GF-D8 (cell line): ENCODE results near the gene WDR64.

Experiments used
- DNase-seq: peaks from one replicate; lab custom pipeline; 2025; lab: John Stamatoyannopoulos, UW

The WDR64 gene

DNA sequence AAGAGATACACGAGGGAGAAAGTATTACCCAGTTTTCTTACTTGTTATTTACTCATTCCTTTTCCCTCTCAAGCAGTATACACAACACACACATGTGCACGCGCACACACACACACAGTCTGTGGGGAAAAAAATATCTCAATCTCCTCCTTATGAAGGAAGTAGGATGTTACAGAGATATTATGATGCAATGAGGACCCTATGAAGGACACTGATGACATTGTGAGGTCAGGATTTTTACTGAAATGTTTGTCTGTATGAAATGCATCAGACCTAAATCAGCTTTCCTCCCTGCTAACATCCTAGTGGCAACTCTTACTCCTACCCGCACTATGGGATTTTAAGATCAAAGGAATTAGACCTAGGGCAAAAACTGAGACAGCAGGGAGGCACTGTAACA lies at the start of gene WDR64:
Gene WDR64 (plus strand): TSS at position 270 of the 400 bp plus-strand sequence. CDS start 204 bp downstream, outside the sequence.
- no peak for DNase-seq

DNA sequence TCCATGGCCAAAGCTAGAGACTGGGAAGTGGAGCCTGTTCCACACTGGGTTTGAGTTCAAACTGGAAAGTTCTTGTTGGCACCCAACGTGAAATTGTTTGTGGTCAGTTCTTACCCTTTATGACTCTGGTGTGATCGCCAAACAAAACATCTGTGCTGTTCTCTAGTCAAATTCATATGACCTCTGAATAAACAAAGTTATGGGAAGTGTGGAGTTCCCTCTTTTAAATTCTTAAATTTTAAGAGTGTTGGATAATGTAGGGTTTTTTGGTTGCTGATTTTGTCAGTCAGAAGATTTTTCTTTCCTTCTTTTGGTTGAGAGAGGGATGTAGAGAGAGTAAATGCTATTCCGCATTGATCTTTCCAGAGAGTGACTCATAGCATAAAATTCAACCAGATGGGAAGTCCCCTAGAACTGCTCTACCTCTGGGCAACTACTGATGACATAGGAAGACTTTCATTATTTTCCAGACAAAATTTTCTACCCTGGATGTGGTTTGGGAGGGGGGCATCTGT lies 48.3 kb upstream of the WDR64 start:
- DNase-seq = no peak

DNA sequence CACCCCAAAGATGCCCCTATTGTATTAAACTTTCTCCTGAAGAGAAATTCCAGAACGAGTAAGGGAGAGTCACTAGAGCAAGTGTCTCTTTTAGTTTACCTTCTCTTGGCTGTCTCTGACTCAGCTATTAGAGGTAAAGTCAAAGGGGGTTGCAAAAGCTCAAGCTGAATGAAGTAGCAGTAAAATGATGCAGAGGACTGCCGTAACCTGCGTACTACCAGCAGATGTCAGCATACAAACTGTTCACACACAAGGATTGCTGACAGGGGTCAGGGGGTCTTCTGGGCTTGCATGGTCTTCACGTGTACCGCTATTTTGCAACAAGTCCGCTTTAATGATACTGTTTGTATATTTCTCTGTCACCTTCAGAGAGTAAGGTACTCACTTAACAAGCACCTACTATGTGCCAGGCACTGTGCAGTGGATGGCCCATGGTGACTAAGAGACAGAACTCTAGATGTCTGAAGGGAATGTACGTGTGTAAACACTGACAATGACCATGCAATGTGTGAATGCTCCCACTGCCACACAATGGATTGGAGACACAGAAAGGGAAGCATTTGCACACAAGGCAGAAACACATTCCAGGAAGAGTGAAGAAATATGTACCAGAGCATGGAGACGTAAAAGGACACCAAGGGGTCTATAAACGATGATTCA lies 46.8 kb upstream of the WDR64 start:
- DNase-seq = no peak

DNA sequence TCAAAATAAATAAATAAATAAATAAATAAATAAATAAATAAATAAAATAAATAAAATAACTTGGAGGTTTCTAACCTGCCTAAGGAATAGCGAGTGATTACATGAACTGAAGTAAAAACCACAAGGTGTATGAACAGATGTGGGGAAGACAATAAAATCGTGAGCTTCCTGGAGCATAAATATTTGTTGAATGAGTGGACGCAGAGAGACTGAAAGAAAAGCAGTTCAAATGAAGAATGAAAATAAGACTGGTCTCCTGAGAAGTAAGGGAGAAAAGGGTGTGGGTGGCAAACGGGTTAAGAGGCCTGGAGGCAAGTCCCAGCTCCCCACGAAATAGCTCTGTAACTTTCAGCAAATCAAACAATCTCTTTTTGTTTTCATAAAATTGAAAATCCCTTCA lies 45.5 kb upstream of the WDR64 start:
- DNase-seq = no peak

DNA sequence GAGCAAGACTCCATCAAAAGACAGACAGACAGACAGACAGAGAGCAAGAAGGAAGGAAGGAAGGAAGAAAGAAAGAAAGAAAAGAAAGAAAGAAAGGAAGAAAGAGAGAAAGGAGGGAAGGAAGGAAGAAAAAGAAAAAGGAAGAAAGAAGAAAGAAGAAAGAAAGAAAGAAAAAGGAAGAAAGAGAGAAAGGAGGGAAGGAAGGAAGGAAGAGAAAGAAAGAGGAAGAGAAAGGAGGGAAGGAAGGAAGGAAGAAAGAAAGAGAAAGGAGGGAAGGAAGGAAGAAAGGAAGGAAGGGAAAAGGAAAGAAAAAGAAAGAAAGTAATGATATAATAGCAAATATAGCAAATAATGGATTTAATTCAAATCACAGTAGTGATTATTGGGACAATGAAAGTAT lies 44.6 kb upstream of the WDR64 start:
- DNase-seq = no peak

DNA sequence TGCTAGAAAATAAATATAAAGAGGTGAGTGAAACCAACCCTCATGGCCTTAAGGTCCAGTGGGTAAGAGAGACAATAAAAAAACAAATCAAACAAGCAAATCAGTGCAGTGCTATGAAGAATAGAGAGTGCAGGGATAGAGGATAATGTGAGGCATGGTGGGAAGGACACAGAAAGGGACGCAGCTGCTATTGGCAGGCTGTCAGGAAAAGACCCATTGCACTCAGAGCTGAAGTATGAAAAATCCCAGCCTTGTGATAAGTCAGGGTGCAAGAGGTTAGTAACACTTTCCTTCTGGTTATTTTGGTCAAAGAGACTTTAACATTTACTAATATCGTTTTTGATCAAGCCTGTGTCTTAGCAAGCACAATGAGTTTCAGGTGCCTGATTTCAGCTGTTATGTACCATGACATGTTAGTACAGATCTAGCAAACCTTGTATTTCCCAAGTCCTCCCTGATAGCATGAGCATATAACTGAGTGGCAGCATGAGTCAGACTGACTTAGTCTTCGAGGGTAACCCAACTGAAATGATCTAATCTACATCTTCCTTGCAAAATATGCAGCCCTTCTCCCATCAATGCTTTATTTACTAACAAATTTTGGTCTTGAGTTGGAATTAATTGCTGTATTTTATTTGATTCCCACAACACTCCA lies 43.6 kb upstream of the WDR64 start:
- no peak for DNase-seq

DNA sequence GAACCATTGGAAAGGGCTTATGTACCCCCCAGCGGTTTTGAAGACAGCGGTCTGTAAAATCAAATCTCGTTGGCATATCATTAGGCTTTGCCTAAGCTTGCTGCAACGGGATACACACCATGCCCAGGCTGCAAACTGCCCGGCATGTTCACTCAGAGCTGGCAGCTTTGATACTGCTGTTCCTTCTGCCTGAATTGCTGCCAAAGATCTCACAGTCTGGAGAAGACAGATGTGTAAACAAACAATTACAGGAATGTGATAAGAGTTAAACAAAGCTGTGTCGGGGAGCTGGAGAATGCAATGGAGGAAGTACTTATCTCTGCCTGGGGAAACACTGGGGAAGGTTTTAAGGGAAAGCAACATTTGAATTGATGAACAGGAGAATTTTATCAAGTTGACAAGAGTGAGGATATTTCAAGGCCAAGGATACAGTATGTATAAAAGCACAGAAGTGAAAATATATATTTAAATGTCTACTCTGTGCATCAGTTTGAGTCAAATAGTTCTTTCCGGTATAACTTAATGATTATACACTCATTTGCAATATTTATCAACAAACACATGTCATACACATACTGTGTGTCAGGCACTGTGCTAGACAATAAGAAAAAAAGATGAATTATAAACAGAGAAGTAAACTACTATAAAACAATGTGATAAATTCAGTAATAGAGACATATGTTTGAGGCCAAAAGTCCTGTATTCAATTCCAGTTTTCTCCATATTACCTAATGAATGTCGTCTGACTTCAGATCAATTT lies 41.8 kb upstream of the WDR64 start:
- DNase-seq = no peak

DNA sequence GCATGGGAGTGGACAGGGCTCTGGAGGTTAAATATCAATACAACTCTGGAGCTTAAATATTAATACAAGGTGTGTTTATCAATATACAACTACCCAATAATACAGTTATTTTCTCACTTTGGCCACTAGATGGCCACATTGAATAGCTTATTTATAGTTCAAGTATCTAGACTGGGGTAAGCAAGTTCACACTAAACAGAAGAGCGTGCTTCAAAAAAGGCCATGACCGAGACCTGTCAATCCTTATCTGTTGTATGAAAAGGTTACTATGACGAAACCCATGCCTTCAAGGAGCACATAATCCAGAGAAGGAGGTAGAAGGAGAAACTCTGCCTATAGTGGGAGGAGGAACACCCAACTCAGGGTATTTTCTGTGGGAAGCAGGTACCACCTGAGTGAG lies 41.0 kb upstream of the WDR64 start:
- peak; percentile 30 for DNase-seq

DNA sequence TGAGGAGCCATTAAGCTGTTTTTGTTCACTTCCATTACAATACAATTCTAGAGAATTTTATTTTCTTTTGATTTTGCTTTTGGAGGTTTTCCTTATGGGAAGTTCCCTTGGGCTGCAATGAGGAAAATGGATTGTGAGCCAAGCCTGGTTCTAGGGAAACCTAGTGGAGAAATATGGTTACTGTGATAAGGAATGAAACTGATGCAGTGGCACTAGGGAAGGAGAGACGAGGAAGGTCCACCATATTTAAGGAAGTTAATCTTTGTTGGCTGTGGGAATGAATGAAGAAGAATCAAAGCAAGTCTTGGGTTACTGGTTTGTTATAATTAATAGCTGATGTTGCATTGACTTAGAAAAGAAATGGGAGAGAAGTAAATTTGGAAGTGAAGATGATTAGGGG lies 40.3 kb upstream of the WDR64 start:
- no peak for DNase-seq

DNA sequence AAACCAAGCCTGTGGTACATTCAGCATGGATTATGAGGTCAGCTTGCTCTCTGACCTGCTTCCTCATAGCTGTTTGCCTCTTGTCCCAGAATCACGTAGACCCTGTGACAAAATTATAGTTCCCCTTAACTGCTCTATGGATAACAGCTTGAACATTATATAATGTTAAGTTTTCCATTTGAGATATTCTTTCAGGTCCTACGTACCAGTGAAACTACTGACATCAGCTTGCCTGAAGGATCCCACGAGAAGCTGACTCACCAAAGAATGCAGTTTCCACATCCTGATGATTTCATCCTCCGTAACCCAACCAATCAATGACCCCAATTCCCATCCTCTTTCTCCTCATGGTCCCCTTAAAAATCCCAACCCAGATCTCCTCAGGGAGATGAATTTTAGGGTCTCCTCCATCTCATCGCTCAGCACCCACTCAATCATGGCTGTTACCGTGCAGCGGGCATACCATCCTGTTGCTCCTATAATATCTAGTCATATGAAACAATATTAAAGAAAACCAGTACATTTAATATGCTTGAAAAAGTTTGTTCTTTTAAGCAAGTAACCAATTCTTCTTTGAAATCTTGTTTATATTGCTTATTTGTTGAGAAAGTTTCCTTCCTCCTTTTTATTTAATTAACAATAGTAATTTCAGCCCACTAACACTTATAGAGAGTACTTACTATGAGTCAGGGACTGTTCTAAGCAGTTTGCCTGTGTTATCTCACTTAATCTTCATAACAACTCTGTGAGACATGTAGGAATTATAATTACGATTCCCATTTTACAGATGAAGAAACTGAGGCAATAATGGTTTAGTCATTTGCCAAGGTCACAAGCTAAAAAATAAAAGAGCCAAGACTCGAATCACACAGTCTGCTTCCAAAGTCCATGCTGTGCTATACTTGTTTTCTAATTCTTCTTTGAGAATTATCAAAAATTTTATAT lies 39.3 kb upstream of the WDR64 start:
- DNase-seq = no peak

DNA sequence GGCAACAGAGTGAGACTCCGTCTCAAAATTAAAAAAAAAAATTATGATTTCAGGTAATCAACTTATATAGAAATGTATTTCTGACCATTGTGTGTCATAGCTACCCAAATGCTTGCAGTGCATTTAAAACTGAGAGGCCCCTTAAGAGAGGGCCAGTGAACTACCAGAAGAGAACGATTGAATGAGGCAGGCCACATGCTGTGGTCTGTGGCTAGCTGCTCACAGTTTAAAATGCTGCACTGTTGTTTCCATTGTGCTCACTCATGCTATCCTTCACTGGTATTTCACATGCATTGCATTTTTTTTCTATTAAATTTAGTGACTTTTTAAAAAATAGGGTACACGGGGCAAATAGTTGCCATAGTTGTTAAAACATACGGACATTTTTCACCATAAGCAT lies 37.9 kb upstream of the WDR64 start:
- DNase-seq = no peak

DNA sequence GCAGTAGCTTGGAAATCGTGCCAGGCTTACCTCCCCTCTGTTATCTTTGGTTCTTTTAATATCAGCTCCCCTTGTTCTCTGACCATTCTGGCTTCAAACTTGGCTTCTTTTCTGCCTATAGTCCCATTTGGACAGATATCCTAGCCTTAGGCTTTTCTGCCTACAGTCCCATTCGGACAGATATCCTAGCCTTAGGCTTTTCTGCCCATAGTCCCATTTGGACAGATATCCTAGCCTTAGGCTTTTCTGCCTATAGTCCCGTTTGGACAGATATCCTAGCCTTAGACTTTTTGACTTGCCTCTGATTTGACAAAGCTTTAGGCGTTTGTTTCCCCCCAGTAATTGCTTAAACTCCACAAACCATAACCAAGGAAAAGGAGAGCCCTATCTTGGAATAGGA lies 37.5 kb upstream of the WDR64 start:
- no peak for DNase-seq

DNA sequence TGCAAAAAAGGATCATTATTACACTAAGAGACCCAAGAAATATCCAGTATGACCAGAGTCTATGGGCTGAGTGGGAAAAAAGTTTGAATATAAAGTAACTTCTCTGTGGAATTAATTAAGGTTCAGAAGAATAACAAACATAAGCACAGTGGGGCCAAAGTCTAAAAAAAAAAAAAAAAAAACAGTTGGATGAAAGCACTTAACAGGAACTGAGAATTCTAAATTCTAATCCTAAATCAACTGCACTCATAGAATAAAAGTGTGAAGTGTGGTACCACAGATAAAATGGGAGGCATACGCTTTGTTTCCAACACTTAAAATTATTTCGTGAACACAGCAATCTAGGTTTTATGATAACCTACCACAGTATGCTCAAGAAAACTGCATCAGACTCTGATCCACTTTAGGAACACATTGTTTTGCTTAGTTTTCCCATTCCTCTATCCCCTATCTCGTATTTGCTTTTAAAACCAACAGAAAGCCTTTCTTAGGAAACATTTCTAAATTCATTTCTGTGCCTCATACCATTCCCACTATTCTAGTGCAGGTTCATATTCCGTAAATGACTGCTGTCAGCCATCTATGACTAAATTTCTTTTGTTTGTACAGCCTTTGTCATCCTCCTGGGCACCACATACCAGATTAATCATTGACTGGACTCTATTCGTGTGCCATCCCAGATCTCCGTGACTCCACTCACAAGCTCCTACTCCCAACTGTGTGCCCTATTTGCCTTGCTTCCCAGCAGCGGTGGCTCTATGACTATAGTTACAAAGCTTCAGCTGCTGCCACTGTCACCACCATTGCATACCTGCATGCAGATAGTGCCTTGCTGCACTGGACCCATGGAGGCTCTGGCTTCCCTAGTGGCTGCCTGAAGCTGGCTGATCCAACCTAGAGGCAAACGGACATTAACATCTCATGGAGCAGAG lies 36.8 kb upstream of the WDR64 start:
- DNase-seq = no peak

DNA sequence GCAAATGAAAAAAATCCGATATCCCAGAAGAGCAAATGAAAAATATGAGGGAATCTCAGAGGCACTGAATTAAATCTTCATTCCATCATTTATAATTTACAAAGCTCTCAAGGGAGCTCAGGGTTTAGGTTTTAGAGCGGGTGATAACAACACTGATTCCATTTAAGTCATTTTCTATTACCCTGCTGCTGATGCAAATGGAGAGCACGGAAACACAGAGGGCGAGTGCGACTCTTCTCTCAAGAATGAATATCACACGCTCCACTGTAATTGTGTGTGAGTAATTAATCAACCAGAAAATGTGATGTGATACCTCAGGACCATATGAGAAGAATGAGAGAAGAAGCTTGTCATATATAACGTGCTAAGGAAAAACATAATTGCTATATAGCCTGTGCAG lies 34.7 kb upstream of the WDR64 start:
- DNase-seq = no peak

DNA sequence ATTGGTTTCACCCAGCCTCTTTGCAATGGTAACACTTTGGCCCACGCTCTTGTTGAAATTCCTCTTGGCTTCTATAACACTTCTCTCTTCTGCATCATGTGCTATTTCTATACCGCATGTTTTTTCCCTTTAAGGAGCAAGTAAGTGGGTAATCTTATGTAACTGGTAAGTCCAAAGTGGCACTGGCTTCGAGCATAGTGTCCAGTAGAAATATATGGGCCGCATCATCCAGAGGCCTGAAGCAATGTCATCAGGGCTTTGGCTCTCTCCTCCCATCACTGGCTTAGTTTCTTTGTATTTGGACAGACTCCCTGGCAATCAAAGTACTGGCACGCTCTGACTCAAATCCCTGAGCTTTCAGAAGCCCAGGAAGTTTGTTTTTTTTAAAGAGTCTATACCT lies 29.4 kb upstream of the WDR64 start:
- DNase-seq = no peak

DNA sequence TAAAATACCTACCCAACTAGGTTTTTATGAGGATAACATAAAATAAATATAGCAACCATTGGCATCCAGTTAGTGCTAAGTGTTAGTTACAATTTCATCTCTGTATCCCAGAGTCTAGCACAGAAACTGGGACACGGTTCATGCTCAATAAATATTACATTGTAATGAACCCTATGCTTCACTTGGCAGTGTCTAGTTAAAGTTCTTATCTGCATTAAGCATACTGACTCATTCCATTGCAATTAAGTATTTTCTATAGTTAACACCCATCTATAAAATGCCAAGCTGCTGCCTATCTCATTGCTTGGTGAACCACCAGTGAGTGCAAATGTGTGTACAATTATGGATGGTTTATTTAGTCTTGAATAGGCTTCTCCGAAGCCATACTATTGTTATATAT lies 27.1 kb upstream of the WDR64 start:
- DNase-seq = no peak

DNA sequence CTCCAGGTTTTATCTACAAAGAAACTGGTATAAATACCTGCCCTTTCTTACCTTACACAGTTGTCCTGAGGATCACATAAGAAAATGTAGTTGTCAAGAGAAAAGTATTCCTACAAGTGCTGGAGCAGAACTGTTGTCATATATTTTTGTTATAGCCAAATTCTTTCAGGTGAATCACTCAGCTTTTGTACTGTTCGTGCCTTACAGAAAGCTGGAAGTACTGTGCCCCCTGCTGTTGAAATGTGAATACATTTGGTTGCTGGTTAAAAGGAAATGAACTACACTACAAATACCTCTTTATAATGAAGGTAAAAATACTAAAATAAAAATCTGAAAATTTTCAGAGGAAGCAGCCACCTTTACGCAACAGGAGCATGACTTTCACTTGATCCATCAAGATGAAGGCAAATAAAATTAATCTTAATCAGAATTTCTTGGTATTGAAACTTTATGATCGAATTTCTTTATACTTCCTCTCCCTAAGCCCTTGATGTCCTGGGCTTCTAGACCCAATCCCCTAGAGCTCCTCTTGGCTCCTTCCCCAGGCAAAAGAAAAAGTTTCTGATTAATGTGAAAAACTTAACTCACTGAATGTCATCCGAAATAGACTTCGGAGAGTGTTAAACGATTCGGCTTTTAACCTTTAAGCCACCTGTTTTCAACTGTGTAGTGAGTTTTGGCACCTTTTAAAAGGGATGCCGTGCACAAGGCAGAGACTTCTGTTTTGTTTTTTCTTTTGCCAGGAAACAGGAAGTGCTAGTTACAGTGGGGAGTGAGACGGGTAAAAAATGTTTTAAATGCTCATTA lies 24.4 kb upstream of the WDR64 start:
- no peak for DNase-seq

DNA sequence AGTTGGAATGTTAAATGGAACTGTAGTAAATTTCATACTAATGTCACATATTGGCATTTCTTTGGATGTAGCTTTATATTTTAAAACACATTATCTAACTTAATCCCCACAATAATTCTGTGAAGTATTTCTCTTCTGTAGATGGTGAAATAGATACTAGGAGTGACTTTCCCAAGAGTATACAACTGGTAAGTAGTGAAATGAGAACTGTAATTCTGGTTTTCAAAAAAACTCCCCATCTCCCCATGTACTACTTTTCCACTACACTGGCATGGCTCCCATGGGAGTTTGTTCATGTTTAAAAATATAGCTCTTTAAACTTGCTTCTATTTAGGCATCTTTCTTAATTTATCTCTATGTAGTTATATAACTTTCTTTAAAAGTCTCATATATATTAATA lies 22.1 kb upstream of the WDR64 start:
- no peak for DNase-seq

DNA sequence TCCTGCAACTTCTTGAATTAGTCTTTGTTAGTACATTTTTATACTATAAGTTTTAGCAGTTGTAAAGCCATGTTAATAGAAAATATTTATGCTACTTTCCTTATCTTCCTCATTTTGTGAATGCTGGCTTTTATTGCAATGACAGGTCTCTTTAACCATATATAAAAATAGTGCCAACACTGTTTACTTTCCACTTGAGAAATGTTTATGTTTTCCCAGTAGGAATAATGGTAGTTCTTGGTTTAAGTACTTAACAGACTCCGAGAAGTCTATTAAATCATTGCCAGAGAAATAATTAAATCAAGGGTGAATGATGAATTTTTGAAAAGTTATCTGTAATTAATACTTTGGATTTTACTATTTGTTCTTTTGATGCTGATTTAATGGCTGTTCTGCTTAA lies 21.6 kb upstream of the WDR64 start:
- DNase-seq = no peak

DNA sequence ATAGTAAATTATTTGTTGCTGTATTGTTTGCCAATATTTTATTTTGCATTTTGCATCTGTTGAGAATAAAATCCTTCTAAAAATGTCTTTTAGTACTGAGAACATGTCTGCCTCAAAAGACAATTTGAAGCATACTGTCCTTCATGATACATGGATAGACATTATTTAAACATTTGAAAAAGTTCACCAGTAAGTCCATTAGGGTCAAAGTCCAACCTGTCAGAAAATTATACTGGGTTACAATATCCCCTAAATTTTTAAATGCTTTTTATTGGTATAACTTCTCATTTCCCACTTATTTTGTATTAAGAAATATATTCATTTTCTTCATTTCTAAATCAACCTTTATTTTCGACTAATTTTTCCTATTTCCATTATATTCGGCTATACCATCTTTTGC lies 21.2 kb upstream of the WDR64 start:
- no peak for DNase-seq
